Embryonic facial prominence (tissue), 1 donor: ENCODE measurements around the gene CATSPER1.

Experiments
- DNase-seq: peaks from one replicate; pipeline ENCODE4 v3.0.0-alpha.2; 2016; ENCODE audit errors: extremely low spot score

The CATSPER1 gene

GRCh38 chr11:66026017-66026529 lies at the start of gene CATSPER1:
TSS of gene CATSPER1 (minus strand) at chr11:66026479. CDS start at chr11:66026379, 100 bp downstream.
- DNase-seq = no peak

GRCh38 chr11:66075273-66075672 lies 49.0 kb upstream of the CATSPER1 start:
- no peak for DNase-seq

- DNase-seq = no peak
These were observed 47.4 kb upstream of the CATSPER1 start for GRCh38 chr11:66073669-66074068.

GRCh38 chr11:66072518-66072917 lies 46.2 kb upstream of the CATSPER1 start:
- DNase-seq = no peak

GRCh38 chr11:66072081-66072480 lies 45.8 kb upstream of the CATSPER1 start:
- no peak for DNase-seq

GRCh38 chr11:66071381-66071801 lies 45.1 kb upstream of the CATSPER1 start:
- no peak for DNase-seq

- no peak for DNase-seq
These were observed 44.5 kb upstream of the CATSPER1 start for GRCh38 chr11:66070604-66071380.

- no peak for DNase-seq
These were observed 43.7 kb upstream of the CATSPER1 start, which contains the start of gene PACS1 for GRCh38 chr11:66069715-66070603. TSS of gene PACS1 (plus strand) at chr11:66070272. CDS start at chr11:66070487, 215 bp downstream.

- DNase-seq = no peak
These were observed 42.8 kb upstream of the CATSPER1 start for GRCh38 chr11:66068923-66069714.

GRCh38 chr11:66068154-66068821 lies 42.0 kb upstream of the CATSPER1 start:
- DNase-seq = peak; percentile 42

GRCh38 chr11:66067640-66068039 lies 41.4 kb upstream of the CATSPER1 start:
- DNase-seq = no peak

GRCh38 chr11:66066751-66067150 lies 40.5 kb upstream of the CATSPER1 start:
- no peak for DNase-seq

- DNase-seq = no peak
These were observed 38.3 kb upstream of the CATSPER1 start for GRCh38 chr11:66064571-66064970.

GRCh38 chr11:66063900-66064299 lies 37.6 kb upstream of the CATSPER1 start:
- DNase-seq = no peak

GRCh38 chr11:66062408-66062807 lies 36.1 kb upstream of the CATSPER1 start:
- DNase-seq = no peak

GRCh38 chr11:66061268-66061667 lies 35.0 kb upstream of the CATSPER1 start:
- DNase-seq = no peak

- no peak for DNase-seq
These were observed 33.8 kb upstream of the CATSPER1 start for GRCh38 chr11:66059966-66060680.

GRCh38 chr11:66056501-66056900 lies 30.2 kb upstream of the CATSPER1 start:
- no peak for DNase-seq

- DNase-seq = no peak
These were observed 28.7 kb upstream of the CATSPER1 start for GRCh38 chr11:66055021-66055420.

GRCh38 chr11:66052664-66052982 lies 26.3 kb upstream of the CATSPER1 start:
- DNase-seq = no peak
